NT2/D1 (cell line): Measurements from ENCODE around the gene CIITA.

Experiments used
- SUZ12 ChIP-seq: IDR thresholded peaks from 2 replicates; pipeline ENCODE4 v1.6.1; 2011; ENCODE audit not compliant: insufficient read length, insufficient read depth; ENCODE audit errors: extremely low read depth
- ZNF274 ChIP-seq: IDR thresholded peaks from 2 replicates; pipeline ENCODE4 v1.6.1; 2011; ENCODE audit warnings: mild to moderate bottlenecking, low read depth, low read length

DNA sequence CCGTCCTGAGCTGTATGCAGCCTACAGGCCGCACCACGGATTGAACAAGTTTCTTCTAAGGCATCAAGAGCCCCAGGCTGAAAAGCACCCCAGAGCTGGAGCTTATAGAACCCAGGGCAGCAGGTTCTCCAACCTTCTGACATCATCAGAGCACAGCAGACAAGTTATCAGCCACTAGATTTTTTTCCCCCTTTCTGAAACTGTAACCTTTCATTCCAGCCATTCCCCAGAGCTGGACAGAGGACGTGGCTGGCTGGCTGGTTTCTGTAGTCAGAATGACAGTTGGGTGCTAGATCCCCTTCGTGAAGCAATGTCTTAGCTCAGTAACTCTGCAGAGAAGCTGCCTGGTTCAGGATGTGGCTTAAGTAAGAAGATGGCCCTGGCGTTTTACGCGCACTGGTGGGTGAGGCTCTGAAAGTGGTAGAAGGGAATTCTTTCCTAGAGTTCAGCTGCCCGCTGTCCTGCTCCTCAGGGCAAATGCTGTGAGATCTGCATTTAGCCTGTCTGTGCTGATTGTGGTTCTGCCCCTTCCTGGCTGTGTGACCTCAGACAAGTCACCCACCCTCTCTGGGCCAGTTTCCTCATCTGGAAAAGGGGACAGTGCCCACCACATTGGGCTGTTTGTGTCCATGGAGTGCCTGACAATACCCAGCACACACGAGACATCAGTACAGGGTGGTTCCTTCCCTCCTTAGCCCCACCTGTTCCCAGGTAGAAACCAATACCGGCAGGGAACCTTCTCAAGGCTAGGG lies 56.1 kb downstream of the CIITA start:
- TF ChIP-seq ZNF274 (no peak), SUZ12 (no peak)
